H54 (cell line): ENCODE data around the gene ASPDH.
A peak's percentile ranks its signal among the peaks of the same experiment; 100 is the strongest.

Experiments
- DNase-seq: peaks from one replicate; pipeline ENCODE4 v3.0.0; 2011; ENCODE audit warnings: low spot score, mixed read lengths; ENCODE audit not compliant: insufficient read length
- FAIRE-seq: peaks from 3 replicates; lab custom pipeline; 2011; peaks lifted over from hg19 to GRCh38; lab: Jason Lieb, UNC
- POLR2A ChIP-seq: IDR thresholded peaks from 2 replicates; pipeline ENCODE4 v1.6.1; 2011; ENCODE audit warnings: low read depth, mild to moderate bottlenecking, low read length

Gene ASPDH

GRCh38 chr19:50551715-50552187 is 38.0 kb upstream of the ASPDH start:
- no peak for TF ChIP-seq POLR2A
- FAIRE-seq (no peak), DNase-seq (no peak)

- FAIRE-seq: no peak
- no peak for DNase-seq
- no peak for TF ChIP-seq POLR2A
These were observed 37.5 kb upstream of the ASPDH start for GRCh38 chr19:50551034-50551714.

- FAIRE-seq (no peak), DNase-seq (no peak)
- no peak for TF ChIP-seq POLR2A
These were observed 36.9 kb upstream of the ASPDH start for GRCh38 chr19:50550594-50550966.

GRCh38 chr19:50549927-50550593 is 36.3 kb upstream of the ASPDH start:
- FAIRE-seq: no peak
- no peak for TF ChIP-seq POLR2A

GRCh38 chr19:50549059-50549926 is 35.6 kb upstream of the ASPDH start:
- TF ChIP-seq POLR2A: no peak
- no peak for DNase-seq
- no peak for FAIRE-seq

More at GRCh38 chr19:50549927-50550593, 36.3 kb upstream of the ASPDH start:
- DNase-seq: no peak

GRCh38 chr19:50548191-50549058 is 34.7 kb upstream of the ASPDH start:
- TF ChIP-seq POLR2A: no peak

GRCh38 chr19:50547385-50548190 is 33.9 kb upstream of the ASPDH start:
- DNase-seq: no peak
- no peak for TF ChIP-seq POLR2A
- FAIRE-seq: no peak

More at GRCh38 chr19:50548191-50549058, 34.7 kb upstream of the ASPDH start:
- DNase-seq (no peak), FAIRE-seq (no peak)

- TF ChIP-seq POLR2A: no peak
- DNase-seq (no peak), FAIRE-seq (no peak)
These were observed 33.0 kb upstream of the ASPDH start for GRCh38 chr19:50546527-50547221.

GRCh38 chr19:50542943-50543342 is 29.2 kb upstream of the ASPDH start:
- TF ChIP-seq POLR2A: no peak
- DNase-seq (no peak), FAIRE-seq (no peak)

- DNase-seq: peak; percentile 99
- TF ChIP-seq POLR2A: no peak
- peak; percentile 41 for FAIRE-seq
These were observed 24.1 kb upstream of the ASPDH start for GRCh38 chr19:50537769-50538230.

- TF ChIP-seq POLR2A: no peak
- DNase-seq (no peak), FAIRE-seq (no peak)
These were observed 23.6 kb upstream of the ASPDH start for GRCh38 chr19:50537306-50537685.
